Neural cell (in vitro differentiated cells): ENCODE measurements around the gene MMP3. TPM values are rescaled to one million over a fixed set of nuclear protein-coding genes. Genes with fewer than 3 reads are reported as not detected.

ENCODE experiments used
- H2AFZ ChIP-seq: fragments of 200-600, 300-800 bp; sonication (generic), shearing (Covaris generic); 2 replicates; pipeline ENCODE4 v1.6.0; 2014; ENCODE audit warnings: low read depth, mild to moderate bottlenecking, antibody characterized with exemption, low read length, moderate library complexity
- H3F3A ChIP-seq: fragments of 200-600 bp; shearing (Covaris generic); 2 replicates; pipeline ENCODE4 v1.6.1; 2016; ENCODE audit warnings: mild to moderate bottlenecking, moderate library complexity, mixed read lengths, antibody characterized with exemption, low read length; ENCODE audit not compliant: insufficient read depth, poor library complexity, severe bottlenecking
- H3K27ac ChIP-seq: fragments of 200-600, 300-800 bp; sonication (generic), shearing (Covaris generic); 2 replicates; pipeline ENCODE4 v1.5.1; 2014; ENCODE audit warnings: mild to moderate bottlenecking, low read length, moderate library complexity
- H3K27me3 ChIP-seq: fragments of 300-800, 200-600 bp; sonication (generic), shearing (Covaris generic); 2 replicates; pipeline ENCODE4 v1.6.0; 2014; ENCODE audit warnings: mild to moderate bottlenecking, low read depth, low read length, moderate library complexity; ENCODE audit not compliant: insufficient read depth
- H3K36me3 ChIP-seq: fragments of 300-800, 200-600 bp; sonication (generic), shearing (Covaris generic); 2 replicates; pipeline ENCODE4 v1.5.1; 2014; ENCODE audit warnings: mild to moderate bottlenecking, antibody characterized with exemption, low read length, moderate library complexity; ENCODE audit not compliant: insufficient read depth
- H3K4me2 ChIP-seq: fragments of 300-800, 200-600 bp; sonication (generic), shearing (Covaris generic); 2 replicates; pipeline ENCODE4 v1.6.0; 2014; ENCODE audit warnings: mild to moderate bottlenecking, low read length
- H3K4me3 ChIP-seq: fragments of 300-800, 200-600 bp; sonication (generic), shearing (Covaris generic); 2 replicates; pipeline ENCODE4 v1.5.1; 2014; ENCODE audit warnings: mild to moderate bottlenecking, low read length, moderate library complexity
- H3K79me2 ChIP-seq: fragments of 200-600 bp; shearing (Covaris generic); replicated peaks from 2 replicates; pipeline ENCODE4 v1.6.0; 2014; ENCODE audit warnings: mild to moderate bottlenecking, low read length, moderate library complexity; ENCODE audit not compliant: insufficient read depth
- H3K9ac ChIP-seq: fragments of 300-800, 200-600 bp; sonication (generic), shearing (Covaris generic); 2 replicates; pipeline ENCODE4 v1.6.1; 2016; ENCODE audit warnings: mild to moderate bottlenecking, low read length, mixed read lengths
- H3K9me2 ChIP-seq: fragments of 200-600 bp; shearing (Covaris generic); 2 replicates; pipeline ENCODE4 v1.6.1; 2016; ENCODE audit warnings: mild to moderate bottlenecking, low read length, mixed read lengths; ENCODE audit not compliant: insufficient read depth
- H3K9me3 ChIP-seq: fragments of 200-600, 300-800 bp; sonication (generic), shearing (Covaris generic); 2 replicates; pipeline ENCODE4 v1.6.1; 2016; ENCODE audit warnings: mild to moderate bottlenecking, mixed run types, low read length, moderate library complexity, mixed read lengths
- H4K20me1 ChIP-seq: fragments of 200-600 bp; shearing (Covaris generic); 2 replicates; pipeline ENCODE4 v1.6.1; 2016; ENCODE audit warnings: mild to moderate bottlenecking, mixed run types; ENCODE audit not compliant: insufficient read depth
- CTCF ChIP-seq: fragments of 450-650 bp; IDR thresholded peaks from 2 replicates; pipeline ENCODE4 v1.5.1; 2014; ENCODE audit warnings: antibody characterized with exemption, mild to moderate bottlenecking, moderate library complexity; ENCODE audit not compliant: poor library complexity, severe bottlenecking
- EP300 ChIP-seq: fragments of 450-650 bp; conservative IDR thresholded peaks from 2 replicates; pipeline ENCODE4 v1.6.1; 2014; ENCODE audit warnings: antibody characterized with exemption, mild to moderate bottlenecking, moderate library complexity; ENCODE audit not compliant: poor library complexity, severe bottlenecking
- EZH2 ChIP-seq: fragments of 200-600, 300-800 bp; shearing (Covaris generic), sonication (generic); IDR thresholded peaks from 2 replicates; pipeline ENCODE4 v1.6.1; 2014; ENCODE audit warnings: antibody characterized with exemption, low read length, borderline replicate concordance, mild to moderate bottlenecking; ENCODE audit not compliant: insufficient read depth, poor library complexity, severe bottlenecking
- MXI1 ChIP-seq: fragments of 450-650 bp; conservative IDR thresholded peaks from 2 replicates; pipeline ENCODE4 v1.6.1; 2014; ENCODE audit warnings: antibody characterized with exemption, mild to moderate bottlenecking; ENCODE audit not compliant: poor library complexity, severe bottlenecking
- POLR2AphosphoS5 ChIP-seq: IDR thresholded peaks from 2 replicates; pipeline ENCODE4 v1.6.1; 2012
- RAD21 ChIP-seq: fragments of 450-650 bp; conservative IDR thresholded peaks from 2 replicates; pipeline ENCODE4 v1.6.1; 2014; ENCODE audit warnings: antibody characterized with exemption, mild to moderate bottlenecking, moderate library complexity
- REST ChIP-seq: IDR thresholded peaks from 2 replicates; pipeline ENCODE4 v1.6.1; 2012; ENCODE audit warnings: borderline replicate concordance
- SMC3 ChIP-seq: fragments of 450-650 bp; conservative IDR thresholded peaks from 2 replicates; pipeline ENCODE4 v1.6.1; 2014; ENCODE audit warnings: antibody characterized with exemption, mild to moderate bottlenecking, moderate library complexity; ENCODE audit not compliant: poor library complexity
- TAF1 ChIP-seq: IDR thresholded peaks from 2 replicates; pipeline ENCODE4 v1.6.1; 2012; ENCODE audit warnings: low read depth
- polyA plus RNA-seq: library from polyadenylated mRNA; depleted of rRNA; stranded (reverse); fragments of >200 nt; gene quantifications from 2 replicates; pipeline ENCODE4 v1.2.3, GENCODE V29; 2014

The MMP3 gene
- polyA plus RNA-seq, 1 donor from 2014 or later, result not detected

- Histone ChIP-seq H3K79me2 (no peaks in the 10 kb centered on the region), H3K9ac (no peak overlapping the region), H2AFZ (no peak overlapping the region), H3K9me3 (no peaks in the 10 kb centered on the region), H3K27me3 (no peaks in the 10 kb centered on the region), H3F3A (no peaks in the 10 kb centered on the region), H3K4me3 (no peak overlapping the region), H3K27ac (no peak overlapping the region), H4K20me1 (no peaks in the 10 kb centered on the region), H3K36me3 (no peaks in the 10 kb centered on the region), H3K4me2 (no peak overlapping the region), H3K9me2 (no peaks in the 10 kb centered on the region)
- TF ChIP-seq EP300, result no peak
- no peak for TF ChIP-seq SMC3
- no peak for TF ChIP-seq EZH2
- TF ChIP-seq MXI1, result no peak
- no peak for TF ChIP-seq CTCF
- TF ChIP-seq TAF1, result no peak
- no peak for TF ChIP-seq REST
- TF ChIP-seq POLR2AphosphoS5, result no peak
- no peak for TF ChIP-seq RAD21
Observed at GRCh38 chr11:102794382-102794781, 49.0 kb downstream of the MMP3 start.

GRCh38 chr11:102793677-102794290, 49.6 kb downstream of the MMP3 start:
- Histone ChIP-seq H2AFZ (no peak overlapping the region), H3K79me2 (no peaks in the 10 kb centered on the region), H3K4me3 (no peak overlapping the region), H3K9me3 (no peaks in the 10 kb centered on the region), H4K20me1 (no peaks in the 10 kb centered on the region), H3K27me3 (no peaks in the 10 kb centered on the region), H3K4me2 (no peak overlapping the region), H3K9ac (no peak overlapping the region), H3K36me3 (no peaks in the 10 kb centered on the region), H3K27ac (no peak overlapping the region), H3F3A (no peaks in the 10 kb centered on the region), H3K9me2 (no peaks in the 10 kb centered on the region)
- TF ChIP-seq EP300 (no peak), TAF1 (no peak), RAD21 (no peak), CTCF (no peak), EZH2 (no peak), SMC3 (no peak), REST (no peak), POLR2AphosphoS5 (no peak), MXI1 (no peak)
